HG02852 (cell line): Measurements from ENCODE around the gene PLXDC1.
"Not testable (repeated sequence)": the region's sequence is repeated elsewhere in the genome, so short reads cannot be mapped to it uniquely, and the experiment has no call there.

ENCODE experiments used
- ATAC-seq: cut with Tn5 transposase; IDR thresholded peaks from one replicate; pipeline ENCODE4 v1.9.1; 2021; ENCODE audit warnings: mild to moderate bottlenecking, moderate library complexity; ENCODE audit not compliant: unreplicated experiment

Gene PLXDC1

GRCh38 chr17:39071573-39071972, 79.9 kb downstream of the PLXDC1 start:
- no peak for ATAC-seq

- no peak for ATAC-seq
These were observed 82.2 kb downstream of the PLXDC1 start for GRCh38 chr17:39069114-39069756.

- no peak for ATAC-seq
These were observed 86.6 kb downstream of the PLXDC1 start for GRCh38 chr17:39064819-39065218.

- ATAC-seq = no peak
These were observed 87.1 kb downstream of the PLXDC1 start for GRCh38 chr17:39064374-39064773.

- no peak for ATAC-seq
These were observed 87.8 kb downstream of the PLXDC1 start for GRCh38 chr17:39063681-39064069.

GRCh38 chr17:39062846-39063680, 88.4 kb downstream of the PLXDC1 start:
- ATAC-seq = no peak

- no peak for ATAC-seq
These were observed 92.9 kb downstream of the PLXDC1 start for GRCh38 chr17:39058524-39058923.

GRCh38 chr17:39057701-39058206, 93.7 kb downstream of the PLXDC1 start:
- no peak for ATAC-seq

GRCh38 chr17:39054111-39054645, 97.3 kb downstream of the PLXDC1 start:
- no peak for ATAC-seq

GRCh38 chr17:39052423-39052822, 99.0 kb downstream of the PLXDC1 start:
- ATAC-seq = not testable (repeated sequence)

GRCh38 chr17:39051001-39051585, 100.3 kb downstream of the PLXDC1 start:
- no peak for ATAC-seq

GRCh38 chr17:39045948-39046679, 105.3 kb downstream of the PLXDC1 start:
- ATAC-seq = no peak

- no peak for ATAC-seq
These were observed 115.4 kb downstream of the PLXDC1 start for GRCh38 chr17:39036009-39036408.

- ATAC-seq = not testable (repeated sequence)
These were observed 115.9 kb downstream of the PLXDC1 start for GRCh38 chr17:39035578-39035977.

- no peak for ATAC-seq
These were observed 122.7 kb downstream of the PLXDC1 start for GRCh38 chr17:39028690-39029089.

GRCh38 chr17:39027455-39028035, 123.9 kb downstream of the PLXDC1 start:
- no peak for ATAC-seq

GRCh38 chr17:39026980-39027451, 124.4 kb downstream of the PLXDC1 start:
- ATAC-seq = no peak

- not testable (repeated sequence) for ATAC-seq
These were observed 125.1 kb downstream of the PLXDC1 start for GRCh38 chr17:39026346-39026745.

- ATAC-seq = no peak
These were observed 128.5 kb downstream of the PLXDC1 start for GRCh38 chr17:39022924-39023323.

- ATAC-seq = not testable (repeated sequence)
These were observed 131.4 kb downstream of the PLXDC1 start for GRCh38 chr17:39020037-39020436.
